HEK293T (cell line): Measurements from ENCODE around the gene RIMBP2.

Experiments used
- BHLHE40 ChIP-seq: fragments of 450-650 bp; IDR thresholded peaks from 2 replicates; pipeline ENCODE4 v1.6.1; 2016; ENCODE audit warnings: mild to moderate bottlenecking, moderate library complexity, borderline replicate concordance
- CTBP1 ChIP-seq: fragments of 450-650 bp; IDR thresholded peaks from 2 replicates; pipeline ENCODE4 v1.6.1; 2016; ENCODE audit warnings: borderline replicate concordance
- ELF4 ChIP-seq: fragments of 450-650 bp; IDR thresholded peaks from 2 replicates; pipeline ENCODE4 v1.6.1; 2017; ENCODE audit warnings: antibody characterized with exemption
- FOXA1 ChIP-seq: fragments of 450-650 bp; IDR thresholded peaks from 2 replicates; pipeline ENCODE4 v1.6.1; 2016; ENCODE audit warnings: mild to moderate bottlenecking
- FOXK2 ChIP-seq: fragments of 450-650 bp; IDR thresholded peaks from 2 replicates; pipeline ENCODE4 v1.6.1; 2016; ENCODE audit warnings: mild to moderate bottlenecking
- FOXM1 ChIP-seq: fragments of 450-650 bp; IDR thresholded peaks from 2 replicates; pipeline ENCODE4 v1.6.1; 2017; ENCODE audit warnings: mild to moderate bottlenecking, borderline replicate concordance
- HDGF ChIP-seq: fragments of 450-650 bp; IDR thresholded peaks from 2 replicates; pipeline ENCODE4 v1.6.1; 2017; ENCODE audit warnings: antibody characterized with exemption, borderline replicate concordance
- L3MBTL2 ChIP-seq: fragments of 450-650 bp; conservative IDR thresholded peaks from 2 replicates; pipeline ENCODE4 v1.6.1; 2016; ENCODE audit warnings: mild to moderate bottlenecking
- NFRKB ChIP-seq: fragments of 450-650 bp; IDR thresholded peaks from 2 replicates; pipeline ENCODE4 v1.6.1; 2016; ENCODE audit warnings: mild to moderate bottlenecking, moderate library complexity
- PKNOX1 ChIP-seq: fragments of 450-650 bp; IDR thresholded peaks from 2 replicates; pipeline ENCODE4 v1.6.1; 2016
- SP1 ChIP-seq: fragments of 450-650 bp; IDR thresholded peaks from 2 replicates; pipeline ENCODE4 v1.6.1; 2017
- SUZ12 ChIP-seq: fragments of 450-650 bp; IDR thresholded peaks from 2 replicates; pipeline ENCODE4 v1.6.1; 2016; ENCODE audit warnings: mild to moderate bottlenecking
- TARDBP ChIP-seq: fragments of 450-650 bp; IDR thresholded peaks from 2 replicates; pipeline ENCODE4 v1.6.1; 2016
- ZNF384 ChIP-seq: fragments of 450-650 bp; IDR thresholded peaks from 2 replicates; pipeline ENCODE4 v1.6.1; 2016

- TF ChIP-seq SP1 (no peak), ZNF384 (no peak), NFRKB (no peak), BHLHE40 (no peak), SUZ12 (no peak), ELF4 (no peak), FOXK2 (no peak), FOXA1 (no peak), L3MBTL2 (no peak), FOXM1 (no peak), TARDBP (no peak), PKNOX1 (no peak), HDGF (no peak), CTBP1 (no peak)
Observed at GRCh38 chr12:130555628-130556485, 160.2 kb downstream of the RIMBP2 start.
